Activated naive CD4-positive, alpha-beta T cell treated with anti-CD3 and anti-CD28 coated beads, Interleukin-2, amount 50 U/mL, for 72 hours (primary cell): ENCODE data around the gene LCMT1. TPM values are rescaled to one million over a fixed set of nuclear protein-coding genes. Genes with fewer than 3 reads are reported as not detected.
"Not testable (repeated sequence)": the region's sequence is repeated elsewhere in the genome, so short reads cannot be mapped to it uniquely, and the experiment has no call there.

Experiments
- ATAC-seq, 2 donors: fragments of 150-1000 bp; cut with Tn5 transposase; 2 replicates each; pipeline ENCODE4 v1.10.0; 2021; ENCODE audit warnings: mild to moderate bottlenecking in 2 of 2, moderate library complexity in 2 of 2
- DNase-seq, 2 donors: peaks; one replicate each; pipeline ENCODE4 v3.0.0; 2021 to 2022; ENCODE audit warnings: low spot score in 2 of 2
- H3K27ac Mint-ChIP-seq, 2 donors: one replicate each; pipeline ENCODE4 v1.8.0; 2022; ENCODE audit warnings: mild to moderate bottlenecking in 2 of 2, mixed read lengths in 2 of 2
- H3K36me3 Mint-ChIP-seq, 2 donors: one replicate each; pipeline ENCODE4 v1.8.0; 2022; ENCODE audit warnings: mixed read lengths in 2 of 2
- H3K9me3 Mint-ChIP-seq, 2 donors: one replicate each; pipeline ENCODE4 v1.8.0; 2022; ENCODE audit warnings: mixed read lengths in 2 of 2
- total RNA-seq, 2 donors: library from RNA; stranded (reverse); gene quantifications; one replicate each; pipeline ENCODE4 v1.2.3, GENCODE V29; 2022

LCMT1 gene
- 10 to 100 TPM; 38.9 to 46.5 TPM for total RNA-seq

DNA sequence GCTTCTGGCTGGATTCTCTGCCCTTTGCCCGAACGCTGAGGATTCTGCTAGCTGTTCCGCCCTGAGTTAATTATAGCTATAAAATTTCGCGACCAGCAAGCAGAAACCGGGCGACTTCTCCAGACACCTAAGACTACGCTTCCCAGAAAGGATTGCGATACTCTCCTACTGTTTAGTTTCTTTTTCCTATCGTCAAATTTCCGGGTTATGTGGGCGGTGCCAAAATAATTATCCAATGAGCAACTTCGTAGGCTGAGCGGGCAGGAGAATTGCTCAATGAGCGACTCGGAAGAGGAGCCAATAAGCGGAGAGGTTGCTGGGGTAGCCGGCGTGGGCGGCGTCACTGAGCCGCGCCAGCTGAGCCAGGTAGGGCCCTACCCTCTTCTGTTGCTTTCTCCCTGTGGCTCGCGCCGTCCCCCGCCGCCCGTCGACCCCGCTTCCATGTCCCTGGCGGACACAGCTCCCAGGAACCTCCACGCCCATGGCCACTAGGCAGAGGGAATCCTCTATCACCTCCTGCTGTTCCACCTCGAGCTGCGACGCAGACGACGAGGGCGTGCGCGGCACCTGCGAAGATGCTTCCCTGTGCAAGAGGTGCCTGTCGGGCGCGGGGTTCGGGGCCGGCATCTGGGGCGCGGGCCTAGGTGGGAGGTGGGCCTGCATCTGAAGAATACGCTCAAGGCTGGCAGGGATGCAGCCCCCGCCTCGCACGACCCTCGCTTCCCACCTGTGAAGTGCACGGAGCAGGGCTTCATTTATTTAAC, at the start of gene LCMT1:
LCMT1 (plus strand) TSS at position 340 of the 764 bp plus-strand sequence; CDS start at position 482, 142 bp downstream.
- Mint-ChIP-seq H3K27ac (peak within 1 kb of the TSS; percentile 96 to 98), H3K9me3 (no peaks in the 10 kb centered on the region), H3K36me3 (peaks cover 7 to 30% of the 10 kb centered on the region in 2 donors)
- DNase-seq (peak; percentile 83 to 93), ATAC-seq (peak; percentile 93 to 94)

- Mint-ChIP-seq H3K9me3 (no peaks in the 10 kb centered on the region), H3K27ac (peak overlapping the region in 1 of 2 donors; percentile 44), H3K36me3 (peaks cover 0 to 7% of the 10 kb centered on the region in 2 donors)
- DNase-seq (no peak), ATAC-seq (no peak)
Observed at GRCh38 chr16:25063102-25063501, 48.4 kb upstream of the LCMT1 start.

- DNase-seq (no peak), ATAC-seq (no peak)
- Mint-ChIP-seq H3K36me3 (peaks cover 0 to 7% of the 10 kb centered on the region in 2 donors), H3K27ac (peak overlapping the region in 1 of 2 donors; percentile 44), H3K9me3 (no peaks in the 10 kb centered on the region)
Observed at GRCh38 chr16:25063865-25064264, 47.7 kb upstream of the LCMT1 start.

DNA sequence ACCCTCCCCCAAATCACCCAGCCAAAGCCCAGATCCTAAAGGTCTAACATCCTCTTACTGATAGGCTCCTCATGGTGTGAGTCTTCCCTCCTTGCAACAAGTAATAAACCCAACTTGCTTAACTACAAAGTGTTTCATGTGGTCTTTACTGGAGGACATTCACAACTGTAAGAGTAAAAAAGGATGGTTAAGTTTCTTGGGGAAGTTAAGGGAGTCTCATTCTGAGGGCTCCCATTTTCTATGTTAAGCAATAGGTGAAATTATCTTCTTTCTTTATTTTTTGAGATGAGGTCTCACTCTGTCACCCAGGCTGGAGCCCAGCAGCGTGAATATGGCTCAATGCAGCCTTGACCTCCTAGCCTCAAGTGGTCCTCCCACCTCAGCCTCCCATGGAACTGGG, 47.3 kb upstream of the LCMT1 start:
- not testable (repeated sequence) for ATAC-seq, H3K9me3 Mint-ChIP-seq, H3K36me3 Mint-ChIP-seq, DNase-seq
- H3K27ac Mint-ChIP-seq = peak overlapping the region in 1 of 2 donors; percentile 44

GRCh38 chr16:25064937-25065336, 46.6 kb upstream of the LCMT1 start:
- Mint-ChIP-seq H3K27ac (no peak overlapping the region), H3K9me3 (no peaks in the 10 kb centered on the region), H3K36me3 (peaks cover 0 to 7% of the 10 kb centered on the region in 2 donors)
- ATAC-seq (no peak), DNase-seq (no peak)

DNA sequence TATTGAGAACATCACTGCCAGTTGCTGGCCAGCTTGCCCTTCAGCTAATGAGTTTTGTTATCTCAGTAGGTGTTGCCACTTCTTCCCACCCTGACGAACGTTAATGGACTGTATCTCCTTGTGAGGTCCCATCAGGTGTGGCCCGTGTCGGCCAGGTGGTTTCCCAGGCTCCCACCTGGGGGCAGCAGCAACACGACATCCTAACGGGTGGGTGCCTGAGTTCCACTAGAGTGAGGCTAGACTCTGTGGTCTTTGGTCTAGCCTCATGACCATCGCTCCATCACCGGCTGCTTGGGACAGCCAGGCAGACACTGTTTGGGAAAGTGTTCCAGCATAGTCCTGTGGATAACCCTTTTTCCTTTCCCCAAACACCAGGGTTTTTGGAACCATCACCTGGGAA, 45.6 kb upstream of the LCMT1 start:
- DNase-seq (no peak), ATAC-seq (no peak)
- Mint-ChIP-seq H3K27ac (peak overlapping the region in 1 of 2 donors; percentile 80), H3K9me3 (no peaks in the 10 kb centered on the region), H3K36me3 (peaks cover 0 to 7% of the 10 kb centered on the region in 2 donors)

- DNase-seq = no peak
- no peaks in the 10 kb centered on the region for H3K9me3 Mint-ChIP-seq
- H3K36me3 Mint-ChIP-seq = peaks cover 0 to 7% of the 10 kb centered on the region in 2 donors
- ATAC-seq = no peak
- H3K27ac Mint-ChIP-seq = peak overlapping the region; percentile 60 to 80
Observed at GRCh38 chr16:25066426-25066746, 45.2 kb upstream of the LCMT1 start.

GRCh38 chr16:25066747-25067631, 44.6 kb upstream of the LCMT1 start:
- Mint-ChIP-seq H3K27ac (peak overlapping the region; percentile 80 to 89), H3K9me3 (no peaks in the 10 kb centered on the region), H3K36me3 (peaks cover 0 to 7% of the 10 kb centered on the region in 2 donors)
- DNase-seq (peak; percentile 81 to 82), ATAC-seq (peak; percentile 94 to 97)

DNA sequence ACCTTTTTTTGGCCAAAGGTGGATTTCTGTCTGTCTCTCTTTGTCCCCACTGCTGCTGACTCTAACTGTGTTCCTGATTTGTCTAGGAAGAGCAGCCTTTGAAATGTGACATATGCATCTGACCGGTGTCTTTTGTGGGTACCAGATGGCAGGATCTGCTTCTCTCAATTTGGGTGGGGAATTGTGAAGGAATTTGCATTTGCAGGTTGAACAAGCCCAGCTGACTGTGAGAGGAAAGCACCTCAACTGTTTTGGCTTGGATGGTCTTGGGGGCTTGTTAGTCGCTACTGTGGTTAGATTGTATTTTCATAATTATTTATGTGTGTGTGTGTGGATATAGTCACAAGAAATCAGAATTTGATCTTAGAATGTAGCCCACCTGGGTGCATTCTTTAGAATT, 37.7 kb upstream of the LCMT1 start:
- DNase-seq (no peak), ATAC-seq (no peak)
- Mint-ChIP-seq H3K9me3 (no peaks in the 10 kb centered on the region), H3K36me3 (no peaks in the 10 kb centered on the region), H3K27ac (no peak overlapping the region)

- ATAC-seq (no peak), DNase-seq (no peak)
- H3K27ac Mint-ChIP-seq = no peak overlapping the region
- H3K9me3 Mint-ChIP-seq = no peaks in the 10 kb centered on the region
- no peaks in the 10 kb centered on the region for H3K36me3 Mint-ChIP-seq
Observed at GRCh38 chr16:25078386-25078978, 33.1 kb upstream of the LCMT1 start.

DNA sequence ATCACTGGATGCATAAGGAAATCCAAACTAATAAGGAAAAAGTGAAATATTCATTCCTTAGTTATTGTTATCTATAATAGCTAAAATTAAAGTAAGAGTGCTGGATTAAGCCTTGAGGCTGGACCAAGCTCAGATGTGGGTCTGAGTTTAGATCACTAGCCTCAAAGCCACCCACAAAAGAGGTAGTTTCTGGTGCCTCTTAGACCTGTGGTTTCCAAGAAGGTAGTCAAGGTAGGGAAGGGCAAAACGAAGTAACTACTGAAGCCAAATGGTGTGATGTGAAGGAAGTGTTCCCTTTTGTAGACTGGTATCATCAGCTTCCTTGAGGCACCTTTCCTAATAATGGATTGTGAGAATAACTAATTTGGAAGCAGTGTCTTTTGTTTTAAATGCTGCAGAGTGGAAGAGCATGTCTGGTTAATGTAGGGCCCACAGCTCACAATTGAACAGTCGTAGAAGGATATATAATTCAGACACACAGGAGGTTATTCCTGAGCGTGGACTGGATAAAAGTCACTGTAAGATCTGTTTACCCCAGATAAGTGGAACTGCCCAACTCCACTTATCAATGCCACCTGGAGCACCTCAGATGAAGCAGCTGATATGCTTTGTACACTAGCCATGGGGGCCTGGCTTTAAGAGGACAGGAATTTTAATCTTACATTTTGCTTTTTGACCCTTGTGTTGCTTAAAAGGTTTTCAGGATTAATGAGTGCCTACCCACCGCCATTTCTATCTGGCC, 31.7 kb upstream of the LCMT1 start:
- Mint-ChIP-seq H3K27ac (no peak overlapping the region), H3K36me3 (no peaks in the 10 kb centered on the region), H3K9me3 (no peaks in the 10 kb centered on the region)
- ATAC-seq = no peak
- no peak for DNase-seq

DNA sequence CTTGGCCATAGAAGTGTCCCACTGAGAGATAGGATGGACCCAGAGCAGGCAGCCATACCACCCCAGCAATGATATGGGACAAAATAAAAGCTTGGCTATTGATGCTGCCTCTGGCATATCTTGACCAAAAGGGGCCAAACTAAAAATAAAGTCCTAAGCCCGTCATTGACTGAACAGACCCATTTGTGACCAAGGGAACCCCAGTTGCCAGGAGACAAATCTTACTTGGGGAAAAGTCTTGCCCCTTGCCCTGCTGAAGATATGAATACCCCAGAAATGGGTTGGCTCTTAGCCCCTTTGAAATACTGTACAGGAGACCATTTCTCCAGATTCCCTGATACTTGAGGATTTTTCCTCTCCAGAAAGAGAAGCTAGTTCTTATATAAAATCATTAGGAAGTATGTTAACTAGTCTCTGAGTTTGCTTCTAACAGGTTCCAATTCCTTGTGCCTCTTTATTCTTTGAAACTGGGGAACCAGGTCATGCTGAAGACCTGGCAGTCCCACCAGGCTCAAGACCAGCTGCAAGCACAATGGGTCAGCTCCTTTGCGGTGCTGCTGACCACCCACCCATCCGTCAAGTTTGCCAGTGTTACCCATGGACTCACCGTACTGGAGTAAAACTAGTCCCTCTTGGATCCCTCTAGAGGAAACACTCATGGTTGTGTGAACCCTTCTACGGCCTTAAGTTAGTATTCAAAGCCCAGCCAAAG, 31.0 kb upstream of the LCMT1 start:
- no peak for DNase-seq
- Mint-ChIP-seq H3K9me3 (no peaks in the 10 kb centered on the region), H3K36me3 (no peaks in the 10 kb centered on the region), H3K27ac (no peak overlapping the region)
- ATAC-seq = no peak

- ATAC-seq = no peak
- Mint-ChIP-seq H3K36me3 (no peaks in the 10 kb centered on the region), H3K27ac (no peak overlapping the region), H3K9me3 (no peaks in the 10 kb centered on the region)
- no peak for DNase-seq
Observed at GRCh38 chr16:25081702-25082101, 29.8 kb upstream of the LCMT1 start.

GRCh38 chr16:25083065-25083464, 28.5 kb upstream of the LCMT1 start:
- H3K9me3 Mint-ChIP-seq = no peaks in the 10 kb centered on the region
- no peak for DNase-seq
- no peaks in the 10 kb centered on the region for H3K36me3 Mint-ChIP-seq
- no peak for ATAC-seq
- no peak overlapping the region for H3K27ac Mint-ChIP-seq

- no peak overlapping the region for H3K27ac Mint-ChIP-seq
- H3K36me3 Mint-ChIP-seq = no peaks in the 10 kb centered on the region
- ATAC-seq (no peak), DNase-seq (no peak)
- H3K9me3 Mint-ChIP-seq = no peaks in the 10 kb centered on the region
Observed at GRCh38 chr16:25083701-25084100, 27.8 kb upstream of the LCMT1 start.

- Mint-ChIP-seq H3K9me3 (no peaks in the 10 kb centered on the region), H3K36me3 (no peaks in the 10 kb centered on the region), H3K27ac (no peak overlapping the region)
- ATAC-seq (no peak), DNase-seq (no peak)
Observed at GRCh38 chr16:25084797-25085196, 26.7 kb upstream of the LCMT1 start.
